GM12873 (cell line): ENCODE data around the gene TNFRSF1A.

Source experiments
- TF ChIP-seq, protein P1 (sequence below): IDR thresholded peaks from 2 replicates; pipeline ENCODE4 v1.5.1; 2012; ENCODE audit warnings: low read depth, mild to moderate bottlenecking, moderate library complexity, low read length, control low read depth; ENCODE audit not compliant: insufficient read depth; ENCODE audit errors: missing control alignments

TNFRSF1A gene

DNA sequence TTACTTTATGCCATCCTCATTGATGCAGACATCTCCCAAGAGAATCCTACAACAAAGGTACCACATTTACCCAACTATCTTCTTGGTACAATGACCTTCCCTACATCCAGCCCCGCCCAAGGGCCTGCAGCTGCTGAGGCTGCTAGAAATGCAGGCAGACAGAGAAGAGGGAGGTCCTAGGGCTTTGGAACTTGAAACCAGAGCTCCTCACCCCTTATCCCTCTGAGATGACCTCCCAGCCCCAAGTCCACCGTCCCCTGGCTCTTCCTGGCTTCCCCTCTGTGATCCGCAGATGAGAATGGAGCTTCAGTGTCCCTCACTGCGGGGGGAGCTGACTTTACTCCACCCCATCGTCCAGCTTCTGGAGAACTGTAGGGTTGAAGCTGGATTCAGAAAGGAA, 1.6 kb upstream of the TNFRSF1A start:
- TF ChIP-seq, protein P1, sequence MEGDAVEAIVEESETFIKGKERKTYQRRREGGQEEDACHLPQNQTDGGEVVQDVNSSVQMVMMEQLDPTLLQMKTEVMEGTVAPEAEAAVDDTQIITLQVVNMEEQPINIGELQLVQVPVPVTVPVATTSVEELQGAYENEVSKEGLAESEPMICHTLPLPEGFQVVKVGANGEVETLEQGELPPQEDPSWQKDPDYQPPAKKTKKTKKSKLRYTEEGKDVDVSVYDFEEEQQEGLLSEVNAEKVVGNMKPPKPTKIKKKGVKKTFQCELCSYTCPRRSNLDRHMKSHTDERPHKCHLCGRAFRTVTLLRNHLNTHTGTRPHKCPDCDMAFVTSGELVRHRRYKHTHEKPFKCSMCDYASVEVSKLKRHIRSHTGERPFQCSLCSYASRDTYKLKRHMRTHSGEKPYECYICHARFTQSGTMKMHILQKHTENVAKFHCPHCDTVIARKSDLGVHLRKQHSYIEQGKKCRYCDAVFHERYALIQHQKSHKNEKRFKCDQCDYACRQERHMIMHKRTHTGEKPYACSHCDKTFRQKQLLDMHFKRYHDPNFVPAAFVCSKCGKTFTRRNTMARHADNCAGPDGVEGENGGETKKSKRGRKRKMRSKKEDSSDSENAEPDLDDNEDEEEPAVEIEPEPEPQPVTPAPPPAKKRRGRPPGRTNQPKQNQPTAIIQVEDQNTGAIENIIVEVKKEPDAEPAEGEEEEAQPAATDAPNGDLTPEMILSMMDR = no peak

DNA sequence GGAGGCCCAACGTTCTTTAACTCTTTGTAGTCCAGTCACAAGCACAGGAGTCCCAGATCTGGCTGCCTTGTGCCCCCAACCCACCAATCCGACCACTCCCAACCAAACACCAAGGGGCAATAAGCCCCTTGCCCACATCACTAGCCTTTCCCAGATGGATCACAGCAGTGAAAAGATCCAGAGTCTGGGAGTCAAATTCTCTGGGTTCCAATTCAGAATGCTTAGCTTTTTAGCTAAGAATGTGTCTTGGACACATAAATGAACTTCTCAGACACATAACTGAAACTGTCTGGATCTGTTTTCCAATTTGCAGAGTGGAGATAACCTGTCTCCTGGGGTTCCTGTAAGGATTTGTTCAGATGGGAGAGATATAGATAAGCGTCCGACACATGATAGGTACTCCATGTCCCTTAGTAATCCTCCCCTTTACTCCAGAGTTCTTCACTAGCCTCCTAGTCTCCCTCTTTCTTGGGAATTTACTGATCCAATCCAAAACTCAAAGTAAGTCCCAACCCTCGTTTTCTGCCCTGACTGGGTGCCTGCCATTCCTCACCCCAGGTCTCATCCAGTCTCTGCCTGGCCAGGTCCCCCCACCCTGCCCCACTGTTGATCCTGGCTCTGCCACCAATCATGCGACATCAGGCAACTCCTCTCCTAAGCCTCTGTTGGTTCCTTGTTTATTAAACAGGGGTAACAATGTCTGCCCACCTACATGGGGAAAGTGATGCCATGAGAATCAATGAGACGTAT, 439 bp upstream of the TNFRSF1A start:
- TF ChIP-seq, protein P1 = no peak

DNA sequence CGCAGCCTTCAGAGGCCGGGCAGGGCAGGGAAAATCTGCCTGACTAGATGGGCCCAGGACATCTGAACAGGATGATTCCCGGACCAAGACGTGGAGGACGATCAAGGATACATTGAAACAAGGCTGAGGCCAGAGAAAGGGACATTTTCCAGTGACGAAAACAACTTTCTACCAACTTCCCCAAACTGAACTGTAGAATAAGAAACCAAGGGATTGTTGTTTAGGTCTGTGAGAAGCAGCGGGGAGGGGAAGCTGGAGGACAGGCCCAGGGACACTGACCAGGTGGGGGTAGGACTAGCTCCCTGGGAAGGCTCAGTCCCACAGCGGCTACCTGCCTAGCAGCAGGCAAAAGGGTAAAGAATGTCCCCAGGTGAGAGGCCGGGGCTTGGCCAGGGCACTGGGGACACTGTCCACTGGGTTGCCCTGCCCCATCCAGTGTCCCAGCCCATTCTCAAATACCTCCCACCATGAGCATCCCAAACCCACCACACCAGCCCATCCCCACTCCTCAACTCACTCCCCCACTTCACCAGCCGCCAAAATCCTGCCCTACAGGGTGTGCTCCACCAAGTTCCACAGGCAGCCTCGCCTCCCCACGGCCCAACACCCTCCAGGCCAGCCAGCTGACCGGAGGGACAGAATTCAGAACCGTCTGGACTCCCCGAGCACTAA, 995 bp downstream of the TNFRSF1A start:
- TF ChIP-seq, protein P1 = no peak

DNA sequence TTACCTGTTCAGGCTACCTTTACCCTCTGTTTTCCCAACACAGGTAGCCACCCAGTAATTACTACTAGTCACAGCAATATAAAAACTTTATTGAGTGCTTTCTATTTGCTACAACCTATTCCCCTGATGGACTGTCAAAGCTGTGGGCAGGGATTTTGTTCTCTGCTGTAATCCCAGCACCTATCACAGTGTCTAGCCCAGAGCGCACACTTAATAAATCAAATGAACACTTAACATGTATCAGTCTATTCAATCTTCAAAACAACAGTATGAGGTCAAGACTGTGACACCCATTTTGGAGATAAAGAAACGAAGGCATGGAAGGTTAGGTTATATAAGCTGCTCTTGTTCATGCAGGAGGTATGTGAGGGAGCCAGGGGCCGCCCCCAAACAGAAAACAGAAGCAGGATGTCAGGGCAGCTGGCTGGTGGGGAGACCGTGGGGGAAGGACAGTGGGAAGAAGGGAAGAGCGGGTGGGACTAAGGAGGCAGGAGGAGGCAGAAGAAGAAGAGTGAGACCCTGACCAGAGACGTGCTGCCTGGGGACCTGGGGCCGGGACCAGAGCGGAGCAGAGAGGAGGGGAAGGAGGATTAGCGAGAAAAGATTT, 1.7 kb downstream of the TNFRSF1A start:
- TF ChIP-seq, protein P1 = no peak

DNA sequence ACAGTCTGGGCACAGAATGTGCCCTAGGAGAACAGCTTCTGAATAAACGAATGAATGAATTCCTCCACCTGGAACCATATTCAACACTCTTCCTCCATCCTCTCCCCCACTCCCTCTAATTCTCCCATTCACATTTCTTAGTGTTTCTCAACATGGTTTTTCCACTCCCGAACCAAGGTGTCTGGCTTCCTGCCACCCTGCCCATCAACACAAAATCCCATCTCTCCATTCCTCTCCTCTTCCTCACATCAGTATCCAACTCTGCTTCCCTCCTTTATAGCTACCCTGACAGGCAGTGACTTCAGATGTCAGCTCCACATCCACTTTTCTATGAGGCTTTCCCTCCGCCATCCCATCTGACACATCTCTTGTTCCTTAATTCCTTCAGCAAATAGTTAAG, 2.9 kb downstream of the TNFRSF1A start:
- TF ChIP-seq, protein P1 = no peak

DNA sequence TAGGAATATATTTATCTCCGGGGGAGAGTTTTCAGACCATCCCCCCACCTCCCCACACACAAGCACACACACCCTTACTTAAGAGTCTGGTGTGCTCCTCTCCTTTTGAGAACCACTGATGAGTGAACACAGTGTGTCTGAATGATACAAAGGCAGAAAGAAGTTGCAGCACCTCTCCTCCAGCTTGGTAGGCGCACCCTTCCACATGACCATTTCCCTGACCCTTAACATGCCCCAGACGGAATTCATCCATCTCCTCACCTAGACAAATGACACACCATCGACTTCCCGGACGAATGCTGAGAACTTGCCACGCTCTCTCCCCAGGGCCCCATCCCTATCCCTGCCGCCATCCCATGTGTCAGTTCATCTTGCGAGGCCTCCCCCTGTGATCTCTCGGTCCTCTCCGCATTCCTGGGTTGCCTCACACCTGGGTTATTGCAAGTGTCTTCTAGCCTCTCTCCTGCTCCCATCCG, 3.9 kb downstream of the TNFRSF1A start:
- TF ChIP-seq, protein P1 = no peak

DNA sequence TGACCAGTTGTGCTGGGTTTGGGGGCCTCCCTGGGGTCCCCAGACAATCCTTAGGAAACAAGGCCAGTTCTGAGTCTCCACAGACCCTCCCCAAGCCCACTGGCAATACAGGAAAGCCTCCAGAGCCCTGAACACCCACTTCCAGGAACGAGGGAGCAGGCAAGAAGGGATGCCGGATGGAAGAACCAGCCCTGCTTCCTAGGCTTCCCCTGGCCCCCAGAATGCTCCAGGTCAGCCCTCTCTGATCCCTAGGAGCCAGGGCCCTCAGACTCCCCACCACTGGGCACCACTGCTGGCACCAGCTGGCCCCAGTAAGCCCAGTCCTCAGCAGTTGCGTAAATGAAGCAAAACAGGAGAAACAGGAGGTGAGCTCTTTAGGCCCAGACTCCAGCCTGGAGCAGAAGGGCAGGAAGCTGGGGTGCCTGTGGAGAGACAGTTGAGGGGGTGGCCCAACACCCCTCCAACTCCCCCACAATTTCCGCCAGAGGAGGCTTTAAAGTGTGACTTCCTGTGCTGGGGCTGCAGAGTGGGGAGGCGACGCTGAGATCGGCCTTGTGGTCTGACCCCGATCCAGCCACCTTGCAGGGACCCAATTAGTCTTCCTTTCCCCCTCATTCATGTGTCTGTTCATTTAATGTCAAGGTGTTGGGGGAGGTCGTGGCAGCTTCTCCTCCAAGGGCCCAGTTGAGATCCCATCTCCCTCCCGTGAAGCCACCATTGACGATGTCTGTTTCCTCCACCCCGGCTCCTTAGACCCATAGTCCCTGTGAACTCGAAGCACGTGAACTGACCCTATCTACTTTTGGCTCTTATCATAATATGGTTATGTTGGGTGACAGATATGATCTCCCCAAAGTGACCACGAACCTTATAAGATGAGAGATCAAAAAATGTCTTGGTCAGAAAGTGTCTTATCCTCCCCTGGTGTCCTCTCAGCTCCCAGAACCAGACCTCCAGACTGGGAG, 4.7 kb downstream of the TNFRSF1A start:
- TF ChIP-seq, protein P1 = no peak
